Activated naive CD4-positive, alpha-beta T cell treated with Interleukin-2 at 50 U/mL for 16 hours (primary cell): ENCODE results near the gene DHPS.

Source experiments
- DNase-seq: peaks from one replicate; pipeline ENCODE4 v3.0.0-alpha.2; 2020

The DHPS gene

GRCh38 chr19:12641456-12641855 is 40.2 kb downstream of the DHPS start:
- DNase-seq, result no peak

- DNase-seq, result peak; percentile 88
Measured at GRCh38 chr19:12639901-12640613, 41.6 kb downstream of the DHPS start.

GRCh38 chr19:12638611-12639182 is 43.0 kb downstream of the DHPS start:
- no peak for DNase-seq

GRCh38 chr19:12636631-12637030 is 45.0 kb downstream of the DHPS start:
- no peak for DNase-seq

GRCh38 chr19:12629215-12629614 is 52.5 kb downstream of the DHPS start:
- no peak for DNase-seq

- no peak for DNase-seq
Measured at GRCh38 chr19:12628040-12629022, 53.3 kb downstream of the DHPS start.

- no peak for DNase-seq
Measured at GRCh38 chr19:12626958-12627357, 54.7 kb downstream of the DHPS start.
